T-cell (primary cell): ENCODE results near the gene ANKRD60. TPM values are rescaled to one million over a fixed set of nuclear protein-coding genes. Genes with fewer than 3 reads are reported as not detected.

ENCODE experiments used
- ATAC-seq, 4 experiments: fragments of 200-7000 bp in 3 of 4; fragments of 150-1000 bp in 1 of 4; cut with Tn5 transposase; replicated peaks in 1 of 4; 1 replicate in 3 of 4; 2 replicates in 1 of 4; pipeline ENCODE4 v1.10.0; 2021; ENCODE audit warnings: moderate library complexity in 3 of 4, mild to moderate bottlenecking in 2 of 4, moderate number of reproducible peaks in 1 of 4
- CTCF ChIA-PET, 2 donors: fragments of 300-600 bp; sonication (Branson Sonifier 250); formaldehyde crosslinking; loops; one replicate each; lab custom pipeline; 2022; ENCODE audit warnings: antibody characterized with exemption in 2 of 2; lab: Charles Lee
- POLR2A ChIA-PET, 2 donors: fragments of 300-600 bp; sonication (Branson Sonifier 250); formaldehyde crosslinking; loops; one replicate each; lab custom pipeline; 2022; ENCODE audit warnings: antibody characterized with exemption in 2 of 2; lab: Charles Lee
- DNase-seq, 35 experiments: peaks; one replicate each; pipeline versions ENCODE4 v3.0.0 to v3.0.0-alpha.2; 2013 to 2023
- H3K27ac ChIP-seq: one replicate; pipeline ENCODE4 v1.5.1; 2013; ENCODE audit warnings: low read length
- H3K27me3 ChIP-seq, 2 experiments: replicated peaks in 1 of 2; 1 replicate in 1 of 2; 2 replicates in 1 of 2; pipeline versions ENCODE4 v1.6.1 to v1.7.0; 2013; ENCODE audit warnings: low read length in 1 of 2, mixed read lengths in 1 of 2; ENCODE audit not compliant: control insufficient read depth in 2 of 2, insufficient read depth in 2 of 2; ENCODE audit errors: extremely low read depth in 1 of 2
- H3K36me3 ChIP-seq, 2 donors: 1 replicate in 1 of 2; 2 replicates in 1 of 2; pipeline versions ENCODE4 v1.6.1 to v1.7.0; 2013; ENCODE audit warnings: low read length in 1 of 2; ENCODE audit not compliant: control insufficient read depth in 2 of 2, insufficient read depth in 1 of 2; ENCODE audit errors: extremely low read depth in 1 of 2
- H3K4me1 ChIP-seq, 2 experiments: 1 replicate in 1 of 2; 2 replicates in 1 of 2; pipeline versions ENCODE4 v1.6.1 to v1.7.0; 2013; ENCODE audit warnings: low read length in 2 of 2, mixed read lengths in 1 of 2; ENCODE audit not compliant: insufficient read depth in 2 of 2, control insufficient read depth in 1 of 2; ENCODE audit errors: extremely low read depth in 1 of 2
- H3K4me3 ChIP-seq, 2 donors: 1 replicate in 1 of 2; 2 replicates in 1 of 2; pipeline versions ENCODE4 v1.5.1 to v1.7.0; 2013; ENCODE audit warnings: mild to moderate bottlenecking in 2 of 2, low read length in 1 of 2, moderate library complexity in 1 of 2; ENCODE audit not compliant: control insufficient read depth in 1 of 2; ENCODE audit errors: extremely low read depth in 1 of 2
- H3K9me3 ChIP-seq: 2 replicates; pipeline ENCODE4 v1.7.0; 2013
- H3K27ac Mint-ChIP-seq, 2 donors: one replicate each; pipeline ENCODE4 v1.8.0; 2020 to 2021; ENCODE audit warnings: mild to moderate bottlenecking in 2 of 2, mixed read lengths in 2 of 2
- H3K27me3 Mint-ChIP-seq, 2 donors: one replicate each; pipeline ENCODE4 v1.8.0; 2021 to 2022; ENCODE audit warnings: mixed read lengths in 2 of 2
- H3K36me3 Mint-ChIP-seq: one replicate; pipeline ENCODE4 v1.8.0; 2021; ENCODE audit warnings: mixed read lengths
- H3K4me1 Mint-ChIP-seq, 3 donors: one replicate each; pipeline ENCODE4 v1.8.0; 2020 to 2022; ENCODE audit warnings: mixed read lengths in 3 of 3, mild to moderate bottlenecking in 1 of 3
- H3K4me3 Mint-ChIP-seq, 3 donors: one replicate each; pipeline ENCODE4 v1.8.0; 2020 to 2022; ENCODE audit warnings: mild to moderate bottlenecking in 3 of 3, mixed read lengths in 3 of 3, moderate library complexity in 3 of 3
- H3K9me3 Mint-ChIP-seq, 3 donors: one replicate each; pipeline ENCODE4 v1.8.0; 2020 to 2022; ENCODE audit warnings: mixed read lengths in 3 of 3
- WGBS: methylation state at CpG from one replicate; pipeline ENCODE4 v1.1.5; 2013; ENCODE audit warnings: missing lambda C conversion rate; ENCODE audit not compliant: insufficient coverage; 5-methylcytosine and 5-hydroxymethylcytosine counted together
- total RNA-seq, 35 experiments: library from RNA in 6 of 35; stranded (reverse) in 6 of 35; fragments of 120-200 nt in 1 of 35; gene quantifications; one replicate each; pipeline versions ENCODE4 v1.2.1 to v1.2.4 and lab custom pipeline; 2013 to 2026

ANKRD60 gene
- total RNA-seq, 5 donors from 2014 or later (not counting 1 experiment from before 2014, with no cell fraction given) = 0.82 TPM; not detected in 4

GRCh38 chr20:58192567-58192966 is 35.9 kb downstream of the ANKRD60 start:
- DNase-seq = peak in 15 of 35 experiments; percentile 16 to 51 (median 21)
- no peaks in the 10 kb centered on the region for H3K9me3 ChIP-seq
- H3K27ac ChIP-seq = no peak overlapping the region
- H3K4me1 ChIP-seq = no peaks in the 10 kb centered on the region
- ATAC-seq = peak in 1 of 4 experiments; percentile 37
- H3K4me1 Mint-ChIP-seq = no peaks in the 10 kb centered on the region
- ChIA-PET POLR2A (no interaction called here), CTCF (interaction anchor here in 1 of 2 donors (1.4 to 1.5 kb wide), 2 partner anchors 12 to 23 kb away, joined by 3 to 4 read pairs; no protein-coding TSS in a partner anchor)
- H3K36me3 Mint-ChIP-seq = no peaks in the 10 kb centered on the region
- no peak overlapping the region for H3K4me3 Mint-ChIP-seq
- H3K9me3 Mint-ChIP-seq = no peaks in the 10 kb centered on the region
- WGBS = 49% methylated on average over 5 of the region's 5 CpGs
- peaks cover 14 to 23% of the 10 kb centered on the region in 2 donors for H3K27me3 Mint-ChIP-seq
- H3K36me3 ChIP-seq = no peaks in the 10 kb centered on the region
- H3K4me3 ChIP-seq = no peak overlapping the region
- peaks cover 0 to 23% of the 10 kb centered on the region in 2 experiments for H3K27me3 ChIP-seq
- no peak overlapping the region for H3K27ac Mint-ChIP-seq

- 64% methylated on average over 5 of the region's 10 CpGs for WGBS
- H3K9me3 Mint-ChIP-seq = no peaks in the 10 kb centered on the region
- Histone ChIP-seq H3K27ac (no peak overlapping the region), H3K4me1 (no peaks in the 10 kb centered on the region), H3K27me3 (peaks cover 0 to 25% of the 10 kb centered on the region in 2 experiments), H3K36me3 (no peaks in the 10 kb centered on the region), H3K4me3 (no peak overlapping the region), H3K9me3 (no peaks in the 10 kb centered on the region)
- H3K36me3 Mint-ChIP-seq = no peaks in the 10 kb centered on the region
- ChIA-PET CTCF (interaction anchor here in 1 of 2 donors (0.7 to 1.5 kb wide), 3 partner anchors 12 to 22 kb away, joined by 3 to 4 read pairs (median 4); no protein-coding TSS in a partner anchor), POLR2A (no interaction called here)
- H3K27ac Mint-ChIP-seq = no peak overlapping the region
- DNase-seq (no peak), ATAC-seq (no peak)
- H3K27me3 Mint-ChIP-seq = peaks cover 14 to 27% of the 10 kb centered on the region in 2 donors
- no peaks in the 10 kb centered on the region for H3K4me1 Mint-ChIP-seq
- H3K4me3 Mint-ChIP-seq = no peak overlapping the region
Measured at GRCh38 chr20:58192065-58192464, 36.4 kb downstream of the ANKRD60 start.

GRCh38 chr20:58188527-58188926 is 39.9 kb downstream of the ANKRD60 start:
- H3K27ac Mint-ChIP-seq = no peak overlapping the region

GRCh38 chr20:58184984-58185383 is 43.5 kb downstream of the ANKRD60 start:
- Mint-ChIP-seq H3K9me3 (peaks cover 0 to 6% (median 0%) of the 10 kb centered on the region in 3 donors), H3K27ac (no peak overlapping the region), H3K4me1 (no peaks in the 10 kb centered on the region), H3K4me3 (no peak overlapping the region), H3K36me3 (no peaks in the 10 kb centered on the region), H3K27me3 (peaks cover 37 to 38% of the 10 kb centered on the region in 2 donors)
- Histone ChIP-seq H3K9me3 (no peaks in the 10 kb centered on the region), H3K27me3 (peaks cover 0 to 51% of the 10 kb centered on the region in 2 experiments), H3K4me3 (no peak overlapping the region), H3K27ac (no peak overlapping the region), H3K36me3 (no peaks in the 10 kb centered on the region), H3K4me1 (peaks cover 0 to 2% of the 10 kb centered on the region in 2 experiments)
- no peak for DNase-seq
- ChIA-PET POLR2A (no interaction called here), CTCF (interaction anchor here in 1 of 2 donors (0.8 kb wide), 1 partner anchor 600 kb away, joined by 4 read pairs; no protein-coding TSS in a partner anchor)
- 83% methylated on average over 1 of the region's 4 CpGs for WGBS
- no peak for ATAC-seq

More at GRCh38 chr20:58188527-58188926, 39.9 kb downstream of the ANKRD60 start:
- Histone ChIP-seq H3K9me3 (no peaks in the 10 kb centered on the region), H3K27me3 (peaks cover 0 to 39% of the 10 kb centered on the region in 2 experiments), H3K36me3 (no peaks in the 10 kb centered on the region), H3K4me3 (no peak overlapping the region), H3K4me1 (no peaks in the 10 kb centered on the region), H3K27ac (no peak overlapping the region)
- ATAC-seq (no peak), DNase-seq (no peak)
- no peak overlapping the region for H3K4me3 Mint-ChIP-seq
- H3K4me1 Mint-ChIP-seq = no peaks in the 10 kb centered on the region
- peaks cover 32 to 34% of the 10 kb centered on the region in 2 donors for H3K27me3 Mint-ChIP-seq
- peaks cover 0 to 6% (median 0%) of the 10 kb centered on the region in 3 donors for H3K9me3 Mint-ChIP-seq
- ChIA-PET POLR2A (no interaction called here), CTCF (interaction anchor here in 1 of 2 donors (0.6 kb wide), 1 partner anchor 462 kb away, joined by 6 read pairs; no protein-coding TSS in a partner anchor)
- WGBS = 62% methylated on average over 2 of the region's 2 CpGs
- H3K36me3 Mint-ChIP-seq = no peaks in the 10 kb centered on the region

GRCh38 chr20:58184063-58184462 is 44.4 kb downstream of the ANKRD60 start:
- Histone ChIP-seq H3K36me3 (no peaks in the 10 kb centered on the region), H3K4me1 (peaks cover 0 to 11% of the 10 kb centered on the region in 2 experiments), H3K27me3 (peaks cover 0 to 54% of the 10 kb centered on the region in 2 experiments), H3K27ac (no peak overlapping the region), H3K4me3 (no peak overlapping the region), H3K9me3 (no peaks in the 10 kb centered on the region)
- Mint-ChIP-seq H3K27ac (no peak overlapping the region), H3K4me3 (no peak overlapping the region), H3K4me1 (peaks cover 0 to 4% (median 0%) of the 10 kb centered on the region in 3 donors), H3K9me3 (peaks cover 0 to 6% (median 0%) of the 10 kb centered on the region in 3 donors), H3K27me3 (peaks cover 37 to 38% of the 10 kb centered on the region in 2 donors), H3K36me3 (no peaks in the 10 kb centered on the region)
- POLR2A ChIA-PET = no interaction called here
- 80% methylated on average over 3 of the region's 3 CpGs for WGBS
- ATAC-seq (no peak), DNase-seq (no peak)
- CTCF ChIA-PET = no interaction called here

- Histone ChIP-seq H3K27ac (no peak overlapping the region), H3K4me1 (peaks cover 0 to 12% of the 10 kb centered on the region in 2 experiments), H3K4me3 (no peak overlapping the region), H3K36me3 (no peaks in the 10 kb centered on the region), H3K27me3 (peaks cover 0 to 58% of the 10 kb centered on the region in 2 experiments), H3K9me3 (no peaks in the 10 kb centered on the region)
- Mint-ChIP-seq H3K4me3 (no peak overlapping the region), H3K9me3 (peaks cover 0 to 6% (median 0%) of the 10 kb centered on the region in 3 donors), H3K27me3 (peaks cover 31% of the 10 kb centered on the region in 2 donors), H3K27ac (no peak overlapping the region), H3K36me3 (no peaks in the 10 kb centered on the region), H3K4me1 (peaks cover 0 to 5% (median 0%) of the 10 kb centered on the region in 3 donors)
- POLR2A ChIA-PET = no interaction called here
- 67% methylated on average over 8 of the region's 8 CpGs for WGBS
- CTCF ChIA-PET = no interaction called here
- no peak for ATAC-seq
- DNase-seq = no peak
Measured at GRCh38 chr20:58182521-58183140, 45.8 kb downstream of the ANKRD60 start.
